Naive thymus-derived CD8-positive, alpha-beta T cell (primary cell): ENCODE data around the gene NEUROD6. TPM values are rescaled to one million over a fixed set of nuclear protein-coding genes. Genes with fewer than 3 reads are reported as not detected.

Experiments used
- ATAC-seq, 2 donors: fragments of 150-1000 bp; cut with Tn5 transposase in 1 of 2; sonication (Bioruptor Pico), chemical (Tn5 transposase) in 1 of 2; 1 replicate in 1 of 2; 2 replicates in 1 of 2; pipeline ENCODE4 v1.10.0; 2021; ENCODE audit warnings: mild to moderate bottlenecking in 2 of 2, moderate library complexity in 2 of 2
- POLR2A ChIA-PET: fragments of 350-600 bp; sonication (Branson Sonifier 250); formaldehyde crosslinking; loops from one replicate; lab custom pipeline; 2021; ENCODE audit warnings: antibody characterized with exemption; lab: Charles Lee
- DNase-seq, 10 donors: peaks; one replicate each; pipeline versions ENCODE4 v3.0.0 to v3.0.0-alpha.2; 2020 to 2022
- H3K27ac Mint-ChIP-seq, 10 donors: one replicate each; pipeline ENCODE4 v1.8.0; 2020 to 2022; ENCODE audit warnings: mild to moderate bottlenecking in 10 of 10, mixed read lengths in 10 of 10, moderate library complexity in 4 of 10, inconsistent platforms in 1 of 10
- H3K27me3 Mint-ChIP-seq, 5 donors: one replicate each; pipeline ENCODE4 v1.8.0; 2021 to 2022; ENCODE audit warnings: mixed read lengths in 5 of 5
- H3K36me3 Mint-ChIP-seq, 3 donors: one replicate each; pipeline ENCODE4 v1.8.0; 2020 to 2022; ENCODE audit warnings: mixed read lengths in 3 of 3, mild to moderate bottlenecking in 2 of 3, inconsistent platforms in 1 of 3
- H3K4me1 Mint-ChIP-seq, 4 donors: one replicate each; pipeline ENCODE4 v1.8.0; 2021 to 2022; ENCODE audit warnings: mixed read lengths in 4 of 4
- H3K4me3 Mint-ChIP-seq, 10 donors: one replicate each; pipeline ENCODE4 v1.8.0; 2020 to 2022; ENCODE audit warnings: mild to moderate bottlenecking in 10 of 10, mixed read lengths in 10 of 10, moderate library complexity in 6 of 10, inconsistent platforms in 1 of 10
- H3K9me3 Mint-ChIP-seq, 9 donors: one replicate each; pipeline ENCODE4 v1.8.0; 2020 to 2022; ENCODE audit warnings: mixed read lengths in 9 of 9, mild to moderate bottlenecking in 3 of 9, inconsistent platforms in 1 of 9, moderate library complexity in 1 of 9
- polyA plus RNA-seq, 3 donors: library from polyadenylated mRNA; unstranded; fragments of 300-500 nt; fragmentation: Illumina TruSeq; gene quantifications; one replicate each; pipeline ENCODE4 v1.2.3, GENCODE V29; 2021
- total RNA-seq, 8 experiments: library from RNA in 2 of 8; stranded (reverse) in 2 of 8; gene quantifications; one replicate each; pipeline ENCODE4 v1.2.3 and lab custom pipeline; 2021 to 2026

The NEUROD6 gene
- total and polyA plus RNA-seq, 5 experiments from 2014 or later, result not detected

DNA sequence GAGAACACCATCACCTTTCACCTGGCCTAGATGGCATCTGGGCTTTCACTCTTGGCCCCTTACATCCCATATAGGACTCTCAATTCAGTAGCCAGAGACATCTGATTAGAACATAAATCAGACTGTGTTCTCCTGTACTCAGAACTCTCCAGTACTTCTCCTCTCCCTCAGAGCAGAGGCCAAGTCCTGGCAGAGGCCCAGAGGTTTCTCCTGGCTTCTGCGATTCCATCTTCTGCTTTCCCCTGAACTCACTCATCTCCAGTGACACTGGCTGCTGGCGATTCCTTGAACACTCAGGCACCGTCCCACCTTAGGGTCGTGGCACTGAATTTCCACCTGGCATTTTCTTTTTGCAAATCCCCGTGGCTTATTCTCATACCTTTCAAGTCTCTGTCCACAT, 4.9 kb upstream of the NEUROD6 start:
- Mint-ChIP-seq H3K27me3 (peaks cover 0 to 8% (median 0%) of the 10 kb centered on the region in 5 donors), H3K36me3 (no peaks in the 10 kb centered on the region), H3K9me3 (peaks cover 0 to 8% (median 0%) of the 10 kb centered on the region in 9 donors), H3K4me1 (peaks cover 0 to 2% (median 0%) of the 10 kb centered on the region in 4 donors), H3K4me3 (no peak overlapping the region), H3K27ac (no peak overlapping the region)
- ATAC-seq, result no peak
- POLR2A ChIA-PET, result no interaction called here
- no peak for DNase-seq

DNA sequence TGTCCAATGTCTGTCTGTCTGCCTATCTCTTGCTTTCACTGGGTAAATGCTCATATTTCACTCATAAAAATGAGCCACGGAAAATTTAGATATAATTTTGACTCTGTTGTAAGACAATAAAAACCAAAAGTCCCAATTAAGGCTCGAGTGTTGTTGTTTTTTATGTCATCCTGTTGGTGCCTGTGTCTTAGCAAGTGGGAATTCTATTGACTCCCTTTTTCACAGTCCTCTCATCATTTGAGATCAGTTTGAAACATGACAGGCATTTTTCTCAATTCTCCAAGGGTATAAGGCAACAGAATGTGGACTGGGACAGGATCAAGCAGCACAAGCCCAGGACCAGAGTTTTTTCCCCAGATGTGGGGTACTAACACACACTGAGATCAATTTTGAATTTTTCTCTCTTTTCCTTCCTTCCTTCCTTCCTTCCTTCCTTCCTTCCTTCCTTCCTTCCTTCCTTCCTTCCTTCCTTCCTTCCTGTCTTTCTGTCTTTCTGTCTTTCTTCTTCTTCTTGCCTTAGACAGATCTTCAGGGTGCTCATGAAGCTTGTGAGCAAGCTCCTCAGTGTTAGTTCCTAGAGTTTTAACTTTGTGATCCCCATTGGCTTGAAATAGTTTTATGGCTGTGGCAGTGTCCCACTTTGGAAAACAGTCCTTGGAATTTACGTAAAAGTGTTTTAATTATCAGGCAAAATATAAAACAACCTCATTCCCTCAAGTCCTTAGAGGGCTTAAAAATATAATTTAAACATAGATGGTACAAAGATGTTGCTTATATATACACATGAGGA, 3.2 kb upstream of the NEUROD6 start:
- Mint-ChIP-seq H3K9me3 (peaks cover 0 to 8% (median 0%) of the 10 kb centered on the region in 9 donors), H3K4me3 (no peak overlapping the region), H3K36me3 (no peaks in the 10 kb centered on the region), H3K4me1 (peaks cover 0 to 2% (median 0%) of the 10 kb centered on the region in 4 donors), H3K27ac (no peak overlapping the region), H3K27me3 (peaks cover 3 to 12% (median 6%) of the 10 kb centered on the region in 5 donors)
- no peak for DNase-seq
- ATAC-seq, result no peak
- POLR2A ChIA-PET, result no interaction called here

DNA sequence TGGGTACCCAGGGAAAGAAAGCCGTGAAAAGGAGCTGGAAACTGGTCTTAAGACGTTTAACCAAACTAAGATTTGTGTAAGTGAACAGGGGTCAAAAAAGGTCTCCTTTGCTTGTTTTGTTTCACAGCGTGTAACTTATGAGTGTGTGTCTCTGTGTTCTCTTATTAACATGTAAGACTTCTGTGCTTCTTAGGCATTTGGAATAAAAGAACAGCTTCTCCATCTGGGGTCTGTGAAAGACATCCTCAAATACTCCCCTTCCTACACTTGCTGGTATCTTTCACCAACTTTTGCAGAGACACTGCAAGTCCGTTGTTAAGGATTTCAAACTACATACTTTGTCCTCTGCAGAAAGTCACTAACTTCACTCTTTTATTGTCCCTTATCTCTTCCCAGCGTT, 615 bp upstream of the NEUROD6 start:
- H3K27ac Mint-ChIP-seq, result no peak overlapping the region
- H3K9me3 Mint-ChIP-seq, result no peaks in the 10 kb centered on the region
- H3K4me3 Mint-ChIP-seq, result no peak overlapping the region
- H3K27me3 Mint-ChIP-seq, result peaks cover 5 to 17% (median 14%) of the 10 kb centered on the region in 5 donors
- POLR2A ChIA-PET, result no interaction called here
- ATAC-seq (no peak), DNase-seq (no peak)
- no peaks in the 10 kb centered on the region for H3K36me3 Mint-ChIP-seq
- peaks cover 0 to 2% (median 0%) of the 10 kb centered on the region in 4 donors for H3K4me1 Mint-ChIP-seq

DNA sequence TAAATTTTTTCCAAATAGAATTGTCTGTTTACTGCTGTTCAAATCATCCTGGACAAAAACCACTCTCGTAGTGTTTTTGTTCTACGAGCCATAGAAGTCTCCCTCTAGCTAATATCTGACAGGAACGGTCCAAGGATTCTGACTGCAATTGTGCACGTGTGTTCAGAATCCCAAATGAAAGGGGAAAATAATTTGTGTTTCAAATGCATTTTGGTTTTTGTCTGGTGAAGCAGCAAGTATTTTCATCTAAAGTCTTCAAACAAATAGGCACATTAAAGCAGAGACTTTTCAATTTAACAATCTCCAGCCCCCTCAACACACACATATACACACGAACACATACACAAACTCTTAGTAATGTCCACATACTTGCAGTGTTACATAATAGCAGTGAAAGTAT, 475 bp downstream of the NEUROD6 start:
- H3K4me1 Mint-ChIP-seq, result peaks cover 0 to 2% (median 0%) of the 10 kb centered on the region in 4 donors
- DNase-seq (no peak), ATAC-seq (no peak)
- POLR2A ChIA-PET, result no interaction called here
- H3K4me3 Mint-ChIP-seq, result no peak overlapping the region
- peaks cover 0 to 5% (median 2%) of the 10 kb centered on the region in 3 donors for H3K36me3 Mint-ChIP-seq
- H3K27ac Mint-ChIP-seq, result no peak overlapping the region
- peaks cover 7 to 27% (median 22%) of the 10 kb centered on the region in 5 donors for H3K27me3 Mint-ChIP-seq
- peaks cover 0 to 5% (median 2%) of the 10 kb centered on the region in 9 donors for H3K9me3 Mint-ChIP-seq

DNA sequence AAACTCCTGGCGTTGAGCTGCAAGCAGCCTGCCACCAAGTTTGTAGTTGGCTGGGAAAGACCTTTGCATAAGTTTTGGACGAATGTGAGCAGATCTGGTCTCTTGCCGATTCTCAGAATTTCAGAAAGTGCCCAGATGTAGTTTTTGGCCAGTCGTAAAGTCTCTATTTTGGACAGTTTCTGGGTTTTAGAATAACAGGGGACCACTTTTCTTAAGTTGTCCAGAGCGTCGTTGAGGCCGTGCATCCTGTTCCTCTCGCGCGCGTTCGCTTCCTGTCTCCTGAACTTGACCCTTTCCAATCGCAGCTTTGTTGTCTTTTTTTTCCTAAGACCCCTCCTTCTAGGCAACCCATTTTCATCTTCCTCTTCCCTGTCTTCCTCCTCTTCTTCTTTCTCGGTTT, 1.8 kb downstream of the NEUROD6 start:
- Mint-ChIP-seq H3K27ac (no peak overlapping the region), H3K9me3 (peaks cover 0 to 11% (median 3%) of the 10 kb centered on the region in 9 donors), H3K4me3 (no peak overlapping the region), H3K4me1 (no peaks in the 10 kb centered on the region), H3K27me3 (peaks cover 11 to 35% (median 24%) of the 10 kb centered on the region in 5 donors), H3K36me3 (peaks cover 0 to 9% (median 2%) of the 10 kb centered on the region in 3 donors)
- POLR2A ChIA-PET, result no interaction called here
- no peak for ATAC-seq
- DNase-seq, result no peak

DNA sequence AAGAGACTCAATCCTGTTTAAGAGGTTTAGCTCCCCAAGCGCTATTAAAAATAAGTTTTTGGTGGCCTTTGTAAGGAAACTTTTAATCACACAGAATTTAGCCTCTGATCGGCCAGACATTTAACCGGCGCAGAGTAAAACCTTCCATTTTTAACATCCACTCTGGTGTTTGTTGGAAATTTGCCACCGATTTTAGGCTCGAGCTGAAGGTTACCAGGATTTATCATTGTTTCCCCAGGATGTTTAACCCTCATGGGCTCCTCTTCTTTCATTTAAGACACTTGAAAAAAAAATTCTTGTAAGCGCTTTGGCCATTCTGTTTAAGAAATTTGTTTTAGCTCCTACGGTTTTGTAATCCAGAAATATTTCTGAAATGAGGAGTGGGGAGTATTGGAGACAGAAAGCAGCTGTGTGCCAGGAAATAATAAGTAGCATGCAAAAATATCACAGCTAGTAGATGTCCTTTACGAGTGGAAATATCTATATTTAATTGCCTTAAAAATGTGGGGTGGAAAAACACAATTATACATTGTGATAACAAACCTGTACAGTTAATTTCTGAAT, 3.4 kb downstream of the NEUROD6 start:
- H3K4me3 Mint-ChIP-seq, result no peak overlapping the region
- peaks cover 11 to 42% (median 27%) of the 10 kb centered on the region in 5 donors for H3K27me3 Mint-ChIP-seq
- H3K4me1 Mint-ChIP-seq, result no peaks in the 10 kb centered on the region
- no peak overlapping the region for H3K27ac Mint-ChIP-seq
- no peak for ATAC-seq
- no peak for DNase-seq
- peaks cover 0 to 13% (median 8%) of the 10 kb centered on the region in 9 donors for H3K9me3 Mint-ChIP-seq
- POLR2A ChIA-PET, result no interaction called here
- H3K36me3 Mint-ChIP-seq, result peaks cover 0 to 9% (median 2%) of the 10 kb centered on the region in 3 donors

DNA sequence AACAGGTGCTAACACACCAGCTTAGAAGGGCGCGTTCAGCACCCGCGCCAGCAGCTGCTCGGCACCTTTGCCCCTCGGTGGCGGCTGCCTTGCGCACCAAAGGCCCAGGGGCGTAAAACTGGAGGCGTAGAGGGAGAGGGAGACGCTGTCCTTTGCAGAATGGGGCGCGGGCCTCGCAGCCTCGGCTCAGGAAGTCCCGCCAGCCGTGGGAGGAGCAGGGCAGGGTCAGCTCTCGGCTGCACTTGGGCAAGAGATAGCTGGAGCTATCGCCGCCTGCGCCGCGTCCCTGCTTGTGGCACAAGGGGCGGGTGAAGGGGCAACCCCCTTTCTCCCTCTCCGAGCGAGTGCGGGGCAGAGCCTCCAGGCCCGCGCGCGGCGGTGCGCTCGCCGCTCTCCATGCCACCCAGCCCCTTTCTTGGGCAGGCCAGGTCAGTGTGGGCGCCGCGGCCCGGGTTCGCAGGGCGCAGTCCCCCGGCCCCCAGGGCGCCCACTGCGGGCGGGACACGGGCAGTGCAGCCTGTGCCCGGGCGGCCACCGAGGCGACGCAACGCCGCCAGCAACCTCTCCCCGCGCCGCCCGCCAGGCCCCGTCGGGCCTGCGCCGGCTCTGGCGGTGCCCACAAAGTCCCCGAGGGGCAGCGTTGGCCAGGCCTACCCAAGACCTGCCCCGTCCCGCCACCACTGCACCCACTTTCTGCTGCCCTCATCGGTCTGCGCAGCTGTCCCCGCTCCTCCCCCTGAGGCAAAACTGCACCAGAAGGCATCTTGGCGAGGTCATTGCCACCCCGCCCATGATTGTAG, 4.1 kb downstream of the NEUROD6 start:
- Mint-ChIP-seq H3K4me1 (no peaks in the 10 kb centered on the region), H3K4me3 (no peak overlapping the region), H3K36me3 (peaks cover 0 to 9% (median 2%) of the 10 kb centered on the region in 3 donors), H3K27ac (no peak overlapping the region), H3K9me3 (peaks cover 0 to 19% (median 8%) of the 10 kb centered on the region in 9 donors), H3K27me3 (peaks cover 12 to 45% (median 27%) of the 10 kb centered on the region in 5 donors)
- POLR2A ChIA-PET, result no interaction called here
- no peak for DNase-seq
- ATAC-seq, result no peak

DNA sequence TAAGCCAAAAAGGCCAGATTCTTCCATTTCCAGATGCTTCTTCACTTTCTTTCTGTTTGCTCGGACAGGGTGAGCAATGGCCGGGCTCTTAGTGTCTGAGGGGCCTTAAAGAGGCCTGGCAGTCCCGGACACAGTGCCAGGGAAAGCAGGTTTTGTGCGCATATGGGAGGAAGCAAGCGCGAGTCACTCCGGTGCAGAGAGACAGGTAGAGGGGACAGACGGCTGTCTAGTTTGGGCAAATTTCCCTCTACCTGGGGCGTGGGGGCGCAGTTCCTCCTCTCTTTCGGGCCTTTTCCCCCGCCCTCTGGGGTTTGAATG, 4.7 kb downstream of the NEUROD6 start:
- no peaks in the 10 kb centered on the region for H3K4me1 Mint-ChIP-seq
- no peak for ATAC-seq
- peaks cover 13 to 45% (median 27%) of the 10 kb centered on the region in 5 donors for H3K27me3 Mint-ChIP-seq
- peaks cover 0 to 9% (median 2%) of the 10 kb centered on the region in 3 donors for H3K36me3 Mint-ChIP-seq
- H3K4me3 Mint-ChIP-seq, result no peak overlapping the region
- POLR2A ChIA-PET, result no interaction called here
- H3K9me3 Mint-ChIP-seq, result peaks cover 0 to 19% (median 8%) of the 10 kb centered on the region in 9 donors
- no peak overlapping the region for H3K27ac Mint-ChIP-seq
- no peak for DNase-seq

DNA sequence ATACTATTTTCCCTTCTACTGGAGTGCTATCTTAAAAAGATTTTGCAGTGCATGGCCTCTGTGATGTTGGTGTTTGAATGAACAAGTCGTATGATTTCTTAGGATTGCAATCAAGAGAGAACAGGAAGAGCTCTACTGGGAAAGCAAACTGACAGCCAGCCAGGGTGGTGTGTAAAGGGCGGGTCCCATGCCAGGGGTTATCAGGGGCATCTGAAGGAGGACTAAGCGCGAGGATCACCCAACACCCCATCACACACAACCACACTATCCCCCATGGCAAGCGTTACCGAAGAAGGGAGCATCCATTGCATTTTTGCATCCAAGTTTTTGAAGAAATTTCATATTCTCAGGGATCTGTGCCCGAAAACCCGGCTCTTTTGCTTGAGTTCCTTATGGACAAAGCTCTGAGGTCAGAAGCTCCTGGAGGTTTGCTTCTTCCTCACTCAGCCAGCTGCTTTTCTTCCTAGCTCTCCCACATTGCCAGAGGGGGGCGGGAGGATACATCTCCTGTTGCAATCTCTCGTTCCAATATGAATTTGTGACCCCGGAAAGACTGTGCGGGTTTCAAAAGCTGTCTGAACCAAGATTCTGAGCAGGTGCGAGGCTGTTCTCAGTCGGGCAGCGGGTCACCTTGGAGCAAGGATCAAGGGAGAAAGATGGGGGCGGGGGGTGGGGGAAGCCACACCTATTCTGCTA, 5.2 kb downstream of the NEUROD6 start:
- H3K36me3 Mint-ChIP-seq, result peaks cover 0 to 11% (median 2%) of the 10 kb centered on the region in 3 donors

DNA sequence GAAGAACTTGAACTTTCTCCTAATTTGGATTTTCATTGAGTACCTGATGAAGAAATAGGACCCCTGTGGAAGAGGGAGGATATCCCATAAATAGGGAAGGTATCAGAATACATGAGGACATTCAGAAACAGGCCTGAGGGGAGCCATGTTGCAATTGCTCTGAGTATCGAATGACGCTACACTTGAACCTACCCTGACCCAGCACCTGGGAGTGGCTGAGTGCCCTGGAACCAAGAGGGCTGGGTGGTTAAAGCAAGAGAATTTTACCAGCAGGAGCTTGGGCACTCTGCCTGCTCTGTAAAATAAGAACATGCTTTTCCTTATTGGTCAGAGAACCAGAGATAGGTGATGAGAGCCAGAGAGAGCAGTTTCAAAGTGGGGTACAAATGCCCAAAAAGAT, 7.2 kb downstream of the NEUROD6 start:
- Mint-ChIP-seq H3K4me1 (peaks cover 0 to 1% (median 0%) of the 10 kb centered on the region in 4 donors), H3K27me3 (peaks cover 10 to 34% (median 22%) of the 10 kb centered on the region in 5 donors), H3K27ac (no peak overlapping the region), H3K36me3 (peaks cover 0 to 13% (median 2%) of the 10 kb centered on the region in 3 donors), H3K4me3 (no peak overlapping the region), H3K9me3 (peaks cover 2 to 28% (median 10%) of the 10 kb centered on the region in 9 donors)
- DNase-seq (no peak), ATAC-seq (no peak)
- POLR2A ChIA-PET, result no interaction called here

More for the DNA sequence above, 5.2 kb downstream of the NEUROD6 start:
- peaks cover 14 to 45% (median 28%) of the 10 kb centered on the region in 5 donors for H3K27me3 Mint-ChIP-seq
- DNase-seq, result no peak
- no peak overlapping the region for H3K27ac Mint-ChIP-seq
- peaks cover 0 to under 1% (median 0%) of the 10 kb centered on the region in 4 donors for H3K4me1 Mint-ChIP-seq
- H3K9me3 Mint-ChIP-seq, result peaks cover 1 to 19% (median 10%) of the 10 kb centered on the region in 9 donors
- H3K4me3 Mint-ChIP-seq, result no peak overlapping the region
- POLR2A ChIA-PET, result no interaction called here
- ATAC-seq, result no peak

DNA sequence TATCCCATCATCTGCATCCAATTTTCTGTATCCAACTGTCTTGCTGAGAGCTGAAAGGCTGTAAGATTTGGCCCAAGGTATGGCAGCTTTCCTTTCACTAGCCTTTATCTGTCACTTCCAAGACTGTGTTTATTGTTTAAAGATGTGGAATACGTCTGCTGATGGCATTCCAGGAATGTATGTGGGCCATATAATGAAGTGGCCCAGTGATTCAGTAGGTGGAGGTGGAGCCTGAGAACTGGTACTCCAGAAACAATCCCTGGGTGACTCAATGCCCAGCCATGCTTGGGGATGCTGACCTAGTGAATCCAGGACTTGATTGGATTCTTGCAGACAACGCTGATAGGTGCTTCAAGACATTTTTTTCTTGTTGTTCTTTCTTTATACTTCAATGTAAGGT, 13.5 kb downstream of the NEUROD6 start:
- DNase-seq, result no peak
- peaks cover 0 to 9% (median 3%) of the 10 kb centered on the region in 5 donors for H3K27me3 Mint-ChIP-seq
- POLR2A ChIA-PET, result no interaction called here
- peaks cover 0 to 1% (median 0%) of the 10 kb centered on the region in 4 donors for H3K4me1 Mint-ChIP-seq
- peaks cover 0 to 4% (median 0%) of the 10 kb centered on the region in 3 donors for H3K36me3 Mint-ChIP-seq
- no peak overlapping the region for H3K4me3 Mint-ChIP-seq
- H3K9me3 Mint-ChIP-seq, result peaks cover 0 to 26% (median 4%) of the 10 kb centered on the region in 9 donors
- H3K27ac Mint-ChIP-seq, result no peak overlapping the region
- no peak for ATAC-seq

DNA sequence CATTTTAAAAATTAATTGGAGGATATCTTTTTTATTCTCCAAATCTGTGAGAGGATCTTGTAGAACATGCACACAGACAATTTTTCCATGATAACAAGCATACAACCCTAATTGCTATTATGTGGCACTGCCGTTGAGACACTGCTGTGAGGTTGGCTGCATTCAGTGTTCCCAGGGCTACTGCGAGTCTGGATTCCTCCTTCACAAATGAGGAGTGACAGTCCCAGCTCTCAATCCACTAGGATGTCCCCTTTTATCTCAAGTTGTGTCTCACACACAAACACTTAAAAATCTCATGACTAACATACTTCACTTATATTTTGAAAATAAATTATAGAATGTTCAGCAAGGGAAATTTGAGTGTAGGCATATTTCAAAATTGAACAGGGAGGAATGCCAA, 14.1 kb downstream of the NEUROD6 start:
- POLR2A ChIA-PET, result no interaction called here
- peaks cover 0 to 1% (median 0%) of the 10 kb centered on the region in 4 donors for H3K4me1 Mint-ChIP-seq
- H3K27ac Mint-ChIP-seq, result no peak overlapping the region
- DNase-seq (no peak), ATAC-seq (no peak)
- peaks cover 0 to 4% (median 0%) of the 10 kb centered on the region in 3 donors for H3K36me3 Mint-ChIP-seq
- peaks cover 0 to 7% (median 2%) of the 10 kb centered on the region in 5 donors for H3K27me3 Mint-ChIP-seq
- no peak overlapping the region for H3K4me3 Mint-ChIP-seq
- peaks cover 0 to 26% (median 4%) of the 10 kb centered on the region in 9 donors for H3K9me3 Mint-ChIP-seq
